ENCODE data around the gene MYCN. TPM values are rescaled to one million over a fixed set of nuclear protein-coding genes. Genes with fewer than 3 reads are reported as not detected.
"Not testable (repeated sequence)": the region's sequence is repeated elsewhere in the genome, so short reads cannot be mapped to it uniquely, and the experiment has no call there.

Gene MYCN
- total RNA-seq, 2 donors from 2014 or later = not detected

DNA sequence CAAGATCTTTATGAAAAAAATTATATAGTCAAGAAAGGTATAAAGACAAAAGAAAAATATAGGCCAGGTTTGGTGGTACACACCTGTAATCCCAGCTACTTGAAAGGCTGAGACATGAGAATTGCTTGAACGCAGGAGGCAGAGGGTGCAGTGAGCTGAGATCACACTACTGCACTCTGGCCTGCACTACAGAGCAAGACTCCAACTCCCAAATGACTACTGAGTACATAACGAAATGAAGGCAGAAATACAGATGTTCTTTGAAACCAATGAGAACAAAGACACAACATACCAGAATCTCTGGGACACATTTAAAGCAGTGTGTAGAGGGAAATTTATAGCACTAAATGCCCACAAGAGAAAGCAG, 19.8 kb downstream of the MYCN start:
- DNase-seq (ENCODE audit: low spot score in 2 of 2); H3K9me3 Mint-ChIP-seq; ATAC-seq; H3K27ac Mint-ChIP-seq; H3K36me3 Mint-ChIP-seq: not testable (repeated sequence)

DNA sequence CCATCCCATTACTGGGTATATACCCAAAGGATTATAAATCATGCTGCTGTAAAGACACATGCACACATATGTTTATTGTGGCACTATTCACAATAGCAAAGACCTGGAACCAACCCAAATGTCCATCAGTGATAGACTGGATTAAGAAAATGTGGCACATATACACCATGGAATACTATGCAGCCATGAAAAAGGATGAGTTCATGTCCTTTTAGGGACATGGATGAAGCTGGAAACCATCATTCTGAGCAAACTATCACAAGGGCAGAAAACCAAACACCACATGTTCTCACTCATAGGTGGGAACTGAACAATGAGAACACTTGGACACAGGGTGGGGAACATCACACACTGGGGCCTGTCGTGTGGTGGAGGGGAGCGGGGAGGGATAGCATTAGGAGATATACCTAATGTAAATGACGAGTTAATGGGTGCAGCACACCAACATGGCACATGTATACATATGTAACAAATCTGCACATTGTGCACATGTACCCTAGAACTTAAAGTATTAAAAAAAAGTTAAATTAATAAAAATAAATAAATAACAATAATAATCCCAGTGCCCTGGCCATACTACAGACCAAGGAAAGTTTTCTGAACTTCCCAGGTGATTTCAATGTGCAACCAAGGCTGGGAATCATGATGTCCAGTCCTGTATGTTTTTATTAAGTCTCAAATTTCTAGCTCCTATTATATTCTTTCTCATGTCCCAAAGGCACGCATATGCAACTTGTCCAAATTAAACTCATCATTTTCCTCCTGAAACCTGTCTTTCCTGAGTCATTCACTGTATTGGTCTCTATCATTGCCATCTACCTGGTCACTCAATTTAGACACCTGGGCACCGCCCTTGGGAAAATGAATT, 23.0 kb downstream of the MYCN start:
- not testable (repeated sequence) for DNase-seq (ENCODE audit: low spot score in 2 of 2); ATAC-seq; H3K27ac Mint-ChIP-seq; H3K9me3 Mint-ChIP-seq; H3K36me3 Mint-ChIP-seq

DNA sequence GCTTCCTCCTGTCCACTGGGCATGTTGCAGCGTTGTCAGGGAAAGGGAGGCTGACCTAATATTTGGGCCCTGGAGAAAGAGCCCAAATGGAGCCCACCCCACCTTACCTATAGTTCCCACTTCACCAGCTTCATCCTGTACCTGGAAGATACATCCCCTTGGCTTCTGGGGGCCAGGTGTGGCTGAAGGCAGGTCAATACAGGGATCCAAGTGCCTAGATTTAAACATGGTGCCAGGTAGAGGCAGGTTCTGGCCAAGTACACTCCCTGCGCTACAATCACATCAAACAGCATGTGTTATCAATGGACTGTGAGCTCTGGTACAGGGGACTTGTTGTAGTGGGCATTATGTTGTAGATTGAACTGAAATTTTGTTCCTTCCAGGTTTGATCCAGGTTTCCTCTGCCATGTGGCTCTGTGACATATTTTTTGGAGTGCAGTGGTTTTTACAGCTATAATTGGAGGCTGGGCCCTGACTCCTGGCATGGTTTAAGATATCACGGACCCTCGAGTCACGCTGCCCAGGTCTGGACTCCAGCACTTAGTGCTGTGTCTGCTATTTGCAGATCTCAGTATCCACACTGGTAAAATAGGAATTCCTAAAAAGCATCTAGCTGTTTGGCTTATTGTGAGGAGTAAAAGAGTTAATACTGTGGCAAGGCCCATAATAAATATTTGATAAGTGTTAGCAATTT, 23.8 kb downstream of the MYCN start:
- H3K27ac Mint-ChIP-seq = no peak overlapping the region
- no peaks in the 10 kb centered on the region for H3K36me3 Mint-ChIP-seq
- ATAC-seq = no peak

DNA sequence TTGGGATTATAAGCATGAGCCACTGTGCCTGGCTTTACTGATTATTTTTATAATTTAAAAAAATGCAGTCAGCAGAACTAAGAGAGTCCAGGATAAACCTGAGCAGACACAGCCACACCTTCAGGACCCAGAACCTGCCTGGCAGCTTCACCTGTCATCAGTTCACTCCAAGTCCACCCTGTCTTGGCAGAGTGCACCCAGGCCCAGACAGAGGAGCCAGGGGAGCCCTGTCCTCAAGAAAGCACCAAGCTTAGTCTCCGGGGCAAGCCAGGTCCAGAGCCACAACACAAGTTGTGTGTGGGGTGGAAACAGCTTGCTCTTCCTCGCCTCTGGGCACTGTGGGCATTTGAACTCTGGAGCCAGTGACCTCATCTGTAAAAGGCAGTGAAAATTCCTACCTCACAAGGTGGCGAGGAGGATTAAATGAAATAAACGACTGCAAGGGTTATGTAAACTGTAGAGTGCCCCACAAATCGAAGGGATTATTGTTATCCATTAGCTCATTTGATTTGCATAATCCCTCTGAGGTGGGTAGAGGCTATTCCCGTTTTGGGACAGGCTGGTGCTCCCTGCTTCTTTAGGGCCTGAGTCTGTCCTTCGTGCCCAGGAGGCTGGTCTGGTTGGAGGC, 24.7 kb downstream of the MYCN start:
- no peaks in the 10 kb centered on the region for H3K9me3 Mint-ChIP-seq
- no peaks in the 10 kb centered on the region for H3K36me3 Mint-ChIP-seq
- no peak for ATAC-seq
- DNase-seq (ENCODE audit: low spot score in 2 of 2) = no peak
- no peak overlapping the region for H3K27ac Mint-ChIP-seq

More for the DNA sequence above, 23.8 kb downstream of the MYCN start:
- no peak for DNase-seq (ENCODE audit: low spot score in 2 of 2)
- no peaks in the 10 kb centered on the region for H3K9me3 Mint-ChIP-seq

DNA sequence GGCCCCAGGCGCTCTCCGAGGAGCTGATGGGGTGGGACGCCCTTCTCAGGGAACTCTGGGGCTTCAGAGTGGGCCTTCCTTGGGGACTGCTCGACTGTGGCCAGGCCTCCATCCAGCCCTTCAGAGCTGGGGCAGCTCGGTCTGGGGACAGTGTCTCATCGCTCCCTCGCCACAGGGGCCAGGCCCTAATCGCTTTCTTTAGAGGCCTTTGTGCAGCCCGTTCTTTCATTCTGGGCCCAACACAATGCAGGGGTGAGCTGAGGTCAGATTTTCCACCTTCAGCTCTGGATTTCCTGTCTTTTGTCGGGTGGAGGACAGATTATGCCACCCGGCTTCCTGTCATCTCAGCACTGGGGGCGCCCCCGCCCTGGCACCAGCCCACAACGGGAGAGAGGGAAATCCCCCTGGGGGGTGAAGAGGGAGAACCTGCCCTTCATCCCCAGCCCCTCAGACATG, 25.2 kb downstream of the MYCN start:
- DNase-seq (ENCODE audit: low spot score in 2 of 2) = peak in 1 of 2 donors; percentile 80
- H3K9me3 Mint-ChIP-seq = peaks cover 0 to under 1% of the 10 kb centered on the region in 2 donors
- ATAC-seq = peak in 1 of 2 donors; percentile 77
- H3K27ac Mint-ChIP-seq = peak overlapping the region in 1 of 2 donors; percentile 19
- peaks cover 2 to 3% of the 10 kb centered on the region in 2 donors for H3K36me3 Mint-ChIP-seq

DNA sequence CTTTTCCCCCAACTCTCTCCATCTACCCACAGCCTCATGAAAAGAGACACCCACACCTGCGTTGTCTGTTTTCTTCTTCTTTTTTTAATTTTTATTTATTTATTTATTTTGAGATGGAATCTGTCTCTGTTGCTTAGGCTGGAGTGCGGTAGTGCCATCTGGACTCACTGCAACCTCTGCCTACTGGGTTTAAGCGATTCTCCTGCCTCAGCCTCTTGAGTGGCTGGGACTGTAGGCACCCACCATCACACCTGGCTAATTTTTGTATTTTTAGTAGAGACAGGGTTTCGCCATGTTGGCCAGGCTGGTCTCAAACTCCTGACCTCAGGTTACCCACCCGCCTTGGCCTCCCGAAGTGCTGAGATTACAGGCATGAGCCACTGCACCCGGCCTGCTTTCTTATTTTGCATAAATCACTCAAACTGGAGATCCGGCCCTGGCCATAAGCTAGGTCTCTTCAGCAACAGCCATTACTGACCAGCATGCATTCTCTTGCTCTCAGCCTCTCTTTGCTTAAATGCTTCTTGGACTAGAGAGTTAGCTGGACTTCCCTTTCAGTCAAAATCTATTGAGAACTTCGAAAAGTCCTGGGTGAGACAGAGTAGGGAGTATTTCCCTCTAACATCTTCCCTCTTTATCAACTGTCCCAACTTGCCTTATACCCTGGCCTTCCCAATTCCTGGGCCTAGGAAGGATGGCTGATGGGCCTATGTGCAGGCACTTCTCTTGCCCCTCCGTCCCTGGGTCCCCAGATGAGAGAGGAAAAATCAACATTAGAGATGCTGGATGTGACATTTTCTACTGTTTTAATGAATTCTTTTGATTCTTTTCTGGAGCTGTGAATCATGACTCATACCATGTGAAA, 27.3 kb downstream of the MYCN start:
- H3K36me3 Mint-ChIP-seq = peaks cover 5 to 6% of the 10 kb centered on the region in 2 donors
- no peak for ATAC-seq
- no peak overlapping the region for H3K27ac Mint-ChIP-seq

DNA sequence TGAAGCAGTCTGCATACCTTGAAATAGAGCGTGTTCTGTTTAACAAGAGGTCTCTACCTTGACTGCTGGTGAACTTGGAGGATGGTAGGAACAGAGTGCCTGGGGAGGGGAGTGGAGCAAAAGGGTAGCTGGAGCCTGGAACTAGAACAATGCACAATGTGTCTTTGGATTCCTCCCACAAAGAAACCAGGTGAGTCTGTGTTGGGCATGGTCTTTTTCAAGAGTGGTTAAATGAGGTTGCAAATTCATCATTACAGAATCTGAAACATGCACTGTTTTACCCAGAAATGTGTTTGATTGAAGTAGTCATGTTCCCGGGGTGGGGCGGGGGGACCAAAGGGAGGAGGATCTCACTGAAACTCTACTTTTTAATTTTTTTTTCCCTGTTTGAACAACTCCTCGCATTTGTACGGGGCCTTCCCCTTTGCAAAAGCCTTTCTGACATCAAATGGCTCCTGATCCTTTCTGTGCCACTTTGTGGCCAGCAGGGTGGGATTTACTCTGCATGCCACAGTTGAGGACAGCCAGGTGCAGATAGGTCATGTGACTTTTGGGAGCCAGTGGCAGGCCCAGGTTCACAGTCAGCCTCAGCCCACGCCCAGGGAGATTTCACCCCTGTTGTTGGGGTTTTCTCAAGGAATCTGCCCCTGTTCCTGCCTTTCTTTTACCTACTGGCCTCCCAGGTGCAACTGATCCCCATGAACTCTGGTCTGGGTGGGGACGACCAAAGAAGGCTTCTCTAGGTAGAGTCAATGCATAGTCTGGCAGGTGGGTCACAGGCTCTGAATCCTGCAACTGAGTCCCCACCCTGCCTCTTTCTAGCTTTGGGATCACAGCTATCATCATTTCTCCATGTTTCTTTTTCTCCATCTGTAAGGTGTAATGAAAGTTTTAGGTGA, 28.2 kb downstream of the MYCN start:
- DNase-seq (ENCODE audit: low spot score in 2 of 2) = peak in 1 of 2 donors; percentile 46
- Mint-ChIP-seq H3K36me3 (peaks cover 5 to 6% of the 10 kb centered on the region in 2 donors), H3K9me3 (peaks cover 0 to 3% of the 10 kb centered on the region in 2 donors), H3K27ac (peak overlapping the region in 1 of 2 donors; percentile 5)
- ATAC-seq = peak; percentile 58 to 85

More for the DNA sequence above, 27.3 kb downstream of the MYCN start:
- DNase-seq (ENCODE audit: low spot score in 2 of 2) = no peak
- H3K9me3 Mint-ChIP-seq = peaks cover 0 to 3% of the 10 kb centered on the region in 2 donors

DNA sequence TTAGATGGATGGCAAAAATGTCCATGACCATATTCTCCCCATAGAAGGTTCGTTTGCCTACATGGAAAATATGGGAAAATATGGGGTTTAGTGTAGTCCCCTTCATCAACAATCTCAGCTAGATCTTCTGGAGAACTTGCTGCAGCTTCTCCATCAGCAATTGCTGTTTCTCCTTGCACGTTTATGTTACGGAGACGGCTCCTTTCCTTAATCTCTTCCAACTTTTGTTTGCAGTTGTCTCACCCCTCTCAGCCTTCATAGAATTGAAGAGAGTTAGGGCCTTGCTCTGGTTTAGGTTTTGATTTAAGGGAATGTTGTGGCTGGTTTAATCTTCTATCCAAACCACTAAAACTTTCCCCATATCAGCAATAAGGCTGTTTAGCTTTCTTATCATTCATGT, 28.9 kb downstream of the MYCN start:
- DNase-seq (ENCODE audit: low spot score in 2 of 2) (no peak), ATAC-seq (no peak)
- Mint-ChIP-seq H3K36me3 (peaks cover 5 to 6% of the 10 kb centered on the region in 2 donors), H3K9me3 (peaks cover 0 to 3% of the 10 kb centered on the region in 2 donors), H3K27ac (peak overlapping the region in 1 of 2 donors; percentile 39)

DNA sequence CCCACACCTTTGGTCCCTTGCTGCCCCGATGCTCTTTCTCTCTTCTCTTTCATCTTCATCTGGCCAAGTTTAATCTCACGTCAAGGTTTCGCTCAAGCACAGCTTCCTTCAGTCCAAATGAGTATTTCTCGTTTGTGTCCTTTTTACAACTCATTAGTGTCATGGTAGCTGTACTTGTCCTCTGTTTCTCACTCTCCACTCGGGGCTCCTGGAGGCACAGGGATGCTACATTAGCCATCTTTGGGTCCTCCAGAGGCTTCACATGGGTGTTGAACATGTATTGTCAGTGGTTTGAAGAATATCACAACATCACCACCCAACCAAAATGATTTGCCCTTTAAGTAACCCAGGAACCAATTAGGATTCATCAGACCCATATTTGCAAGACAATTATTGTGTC, 30.4 kb downstream of the MYCN start:
- Mint-ChIP-seq H3K27ac (no peak overlapping the region), H3K9me3 (peaks cover 0 to 3% of the 10 kb centered on the region in 2 donors), H3K36me3 (peaks cover 5 to 6% of the 10 kb centered on the region in 2 donors)
- DNase-seq (ENCODE audit: low spot score in 2 of 2) (no peak), ATAC-seq (no peak)

DNA sequence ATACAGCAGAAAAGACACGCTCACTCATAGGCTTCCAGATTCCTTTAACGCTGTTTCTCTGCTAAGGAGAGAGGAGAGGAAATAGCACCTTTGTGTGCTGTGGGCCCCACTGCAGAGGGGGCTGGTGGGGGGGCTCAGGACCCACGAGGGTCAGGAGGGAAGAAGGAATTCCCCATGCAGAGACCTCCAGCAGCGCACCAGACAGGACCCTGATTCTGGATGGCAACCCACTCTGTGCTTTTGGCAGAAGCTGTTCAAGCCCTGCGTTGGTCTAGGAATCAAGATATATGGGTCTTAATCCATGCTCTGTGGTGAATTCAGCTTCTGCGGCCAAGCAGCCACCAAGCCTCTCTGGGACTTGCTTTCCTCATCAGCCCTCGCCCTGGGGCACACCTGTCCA, 31.0 kb downstream of the MYCN start:
- peaks cover 5 to 6% of the 10 kb centered on the region in 2 donors for H3K36me3 Mint-ChIP-seq
- H3K9me3 Mint-ChIP-seq = peaks cover 0 to 3% of the 10 kb centered on the region in 2 donors
- H3K27ac Mint-ChIP-seq = no peak overlapping the region
- ATAC-seq (no peak), DNase-seq (ENCODE audit: low spot score in 2 of 2) (no peak)

DNA sequence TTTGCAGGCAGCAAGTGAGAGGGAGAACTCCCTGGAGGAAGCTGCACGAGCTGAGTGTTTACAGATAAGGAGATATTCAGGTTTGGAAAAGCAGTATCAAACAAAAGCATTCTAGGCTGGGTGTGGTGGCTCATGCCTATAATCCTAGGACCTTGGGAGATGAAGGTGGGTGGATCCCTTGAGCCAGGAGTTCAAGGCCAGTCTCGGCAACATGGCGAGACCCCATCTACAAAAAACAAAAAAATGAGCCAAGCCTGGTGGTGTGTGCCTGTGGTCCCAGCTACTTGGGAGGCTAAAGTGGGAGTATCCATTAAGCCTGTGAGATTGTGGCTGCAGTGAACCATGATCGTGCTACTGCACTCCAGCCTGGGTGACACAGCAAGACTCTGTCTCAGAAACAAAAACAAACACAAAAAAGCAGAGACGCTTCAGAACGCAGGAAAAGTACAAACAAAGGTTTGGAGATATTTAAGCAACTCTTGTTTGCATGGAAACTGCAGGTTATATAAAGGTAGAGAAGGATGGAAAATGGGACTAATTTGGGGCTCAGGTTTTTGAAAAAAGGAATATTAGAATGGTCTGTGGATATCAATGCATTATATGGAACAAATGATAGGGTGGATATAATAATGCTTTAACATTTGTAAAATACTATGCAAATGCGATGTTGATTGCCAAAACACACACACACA, 31.6 kb downstream of the MYCN start:
- no peak for ATAC-seq
- Mint-ChIP-seq H3K27ac (no peak overlapping the region), H3K9me3 (peaks cover 0 to 3% of the 10 kb centered on the region in 2 donors), H3K36me3 (peaks cover 5 to 6% of the 10 kb centered on the region in 2 donors)
- no peak for DNase-seq (ENCODE audit: low spot score in 2 of 2)

DNA sequence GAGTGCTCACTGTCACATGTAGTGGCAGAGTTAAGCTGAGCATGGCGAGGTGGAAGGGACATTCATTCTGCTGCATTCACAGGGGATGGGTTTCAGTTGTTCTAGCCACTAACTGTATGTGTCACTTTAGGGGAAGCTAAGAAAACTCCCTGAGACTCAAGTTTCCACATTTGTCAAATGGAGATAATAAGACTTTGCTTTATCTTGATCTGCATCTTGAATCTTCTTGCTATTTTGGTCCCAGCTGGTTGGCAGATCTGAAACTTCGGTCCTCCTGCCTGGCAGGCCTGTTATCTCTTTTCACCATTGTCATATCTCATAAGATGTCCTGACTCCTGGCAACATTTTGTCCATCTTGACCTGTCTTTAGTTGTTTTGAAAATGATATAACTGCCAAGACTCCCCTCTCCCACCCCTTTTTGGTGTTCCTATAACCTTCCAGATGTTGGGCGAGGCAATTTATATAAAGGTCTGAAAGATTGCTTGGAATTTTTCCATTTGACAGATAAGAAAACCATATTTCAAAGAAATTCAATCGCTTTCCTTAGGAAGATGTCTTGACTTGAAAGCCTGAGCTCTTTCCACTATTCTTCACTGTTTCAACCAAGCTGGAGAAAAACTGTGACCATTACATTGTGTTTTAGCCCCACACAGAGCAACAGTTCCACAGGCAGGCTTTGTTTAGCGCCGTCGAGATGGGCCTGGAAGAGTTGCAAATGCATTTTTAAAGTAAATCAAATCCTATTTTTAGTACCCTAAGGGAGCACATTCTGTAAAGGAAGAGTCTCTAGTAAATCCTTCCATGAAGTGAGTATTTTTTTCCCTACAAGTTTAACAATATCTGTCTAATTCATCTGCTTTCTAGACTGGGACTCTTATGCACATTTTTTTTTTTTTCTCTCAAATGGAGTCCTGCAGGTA, 33.4 kb downstream of the MYCN start:
- peak; percentile 31 to 50 for ATAC-seq
- Mint-ChIP-seq H3K36me3 (peaks cover 5 to 6% of the 10 kb centered on the region in 2 donors), H3K9me3 (peaks cover 0 to 3% of the 10 kb centered on the region in 2 donors), H3K27ac (no peak overlapping the region)
- no peak for DNase-seq (ENCODE audit: low spot score in 2 of 2)

DNA sequence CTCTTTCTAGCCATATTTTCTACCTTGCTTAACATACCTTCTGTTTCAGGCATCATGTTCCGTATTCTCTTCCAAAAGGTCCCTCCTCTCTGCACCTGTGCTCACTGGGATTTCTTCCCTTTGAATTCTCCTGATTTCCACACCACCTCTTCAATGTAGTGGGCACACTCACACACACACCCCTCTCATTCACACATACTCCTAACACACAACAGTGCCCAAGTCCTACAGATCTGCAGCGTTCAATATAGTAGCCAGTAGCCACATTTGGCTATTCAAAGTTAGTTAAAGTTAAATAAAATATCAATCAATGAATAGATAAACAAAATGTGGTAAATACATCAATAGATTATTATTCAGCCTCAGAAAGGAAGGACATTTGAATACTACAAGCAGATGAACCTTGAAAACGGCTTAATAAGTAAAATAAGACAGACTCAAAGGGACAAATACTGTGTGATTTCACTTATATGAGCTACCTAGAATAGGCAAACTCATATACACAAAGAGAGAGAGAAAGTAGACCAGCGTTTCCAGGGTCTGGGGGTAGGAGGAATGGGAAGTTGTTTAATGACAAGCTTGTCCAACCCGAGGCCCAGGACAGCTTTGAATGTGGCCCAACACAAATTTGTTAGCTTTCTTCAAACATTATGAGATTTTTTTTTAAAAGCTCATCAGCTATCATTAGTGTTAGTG, 34.4 kb downstream of the MYCN start:
- H3K27ac Mint-ChIP-seq = no peak overlapping the region
- peaks cover 5 to 6% of the 10 kb centered on the region in 2 donors for H3K36me3 Mint-ChIP-seq
- peaks cover 0 to 3% of the 10 kb centered on the region in 2 donors for H3K9me3 Mint-ChIP-seq
- no peak for ATAC-seq
- no peak for DNase-seq (ENCODE audit: low spot score in 2 of 2)
